Tongue (tissue), 2 donors: Measurements from ENCODE around the gene CPXM2. TPM values are rescaled to one million over a fixed set of nuclear protein-coding genes. Genes with fewer than 3 reads are reported as not detected.

Experiments used
- DNase-seq: peaks from one replicate; pipeline ENCODE4 v3.0.0-alpha.2; 2015
- total RNA-seq: library from RNA; depleted of rRNA; stranded (reverse); fragments of >200 nt; gene quantifications from one replicate; pipeline ENCODE4 v1.2.3, GENCODE V29; 2014

Gene CPXM2
- total RNA-seq, 1 donor from 2014 or later, result 7.8 TPM

GRCh38 chr10:123847686-123848432 is 43.7 kb downstream of the CPXM2 start:
- peak; percentile 2 for DNase-seq

GRCh38 chr10:123843835-123844234 is 47.8 kb downstream of the CPXM2 start:
- no peak for DNase-seq

- DNase-seq, result no peak
Measured at GRCh38 chr10:123842692-123843385, 48.8 kb downstream of the CPXM2 start.

GRCh38 chr10:123841560-123841959 is 50.0 kb downstream of the CPXM2 start:
- no peak for DNase-seq

- no peak for DNase-seq
Measured at GRCh38 chr10:123841115-123841514, 50.5 kb downstream of the CPXM2 start.

- no peak for DNase-seq
Measured at GRCh38 chr10:123840714-123841113, 50.9 kb downstream of the CPXM2 start.

- no peak for DNase-seq
Measured at GRCh38 chr10:123838596-123839310, 52.9 kb downstream of the CPXM2 start.

- DNase-seq, result no peak
Measured at GRCh38 chr10:123837756-123838155, 53.9 kb downstream of the CPXM2 start.

GRCh38 chr10:123836418-123837145 is 55.0 kb downstream of the CPXM2 start:
- DNase-seq, result no peak

- peak; percentile 22 for DNase-seq
Measured at GRCh38 chr10:123835575-123835974, 56.0 kb downstream of the CPXM2 start.

GRCh38 chr10:123833170-123833850 is 58.3 kb downstream of the CPXM2 start:
- DNase-seq, result no peak

GRCh38 chr10:123831259-123831658 is 60.3 kb downstream of the CPXM2 start:
- no peak for DNase-seq

GRCh38 chr10:123821136-123821535 is 70.5 kb downstream of the CPXM2 start:
- DNase-seq, result no peak

- no peak for DNase-seq
Measured at GRCh38 chr10:123809632-123810031, 82.0 kb downstream of the CPXM2 start.

GRCh38 chr10:123808906-123809305 is 82.7 kb downstream of the CPXM2 start:
- no peak for DNase-seq

GRCh38 chr10:123808286-123808685 is 83.3 kb downstream of the CPXM2 start:
- DNase-seq, result no peak

GRCh38 chr10:123807444-123808035 is 84.1 kb downstream of the CPXM2 start:
- no peak for DNase-seq

- DNase-seq, result no peak
Measured at GRCh38 chr10:123804716-123805115, 86.9 kb downstream of the CPXM2 start.

- DNase-seq, result no peak
Measured at GRCh38 chr10:123800821-123801220, 90.8 kb downstream of the CPXM2 start.

GRCh38 chr10:123800289-123800688 is 91.3 kb downstream of the CPXM2 start:
- no peak for DNase-seq

- no peak for DNase-seq
Measured at GRCh38 chr10:123798856-123799255, 92.8 kb downstream of the CPXM2 start.
